H9 (cell line): Measurements from ENCODE around the gene ADAMTS6. TPM values are rescaled to one million over a fixed set of nuclear protein-coding genes. Genes with fewer than 3 reads are reported as not detected.

ENCODE experiments used
- DNase-seq: peaks from one replicate; pipeline ENCODE4 v3.0.0-alpha.2; 2017
- H2AFZ ChIP-seq: one replicate; pipeline ENCODE4 v1.6.1; 2013; ENCODE audit warnings: mild to moderate bottlenecking, low read length, control low read depth, moderate library complexity
- H2AK5ac ChIP-seq: 2 replicates; pipeline ENCODE4 v1.6.1; 2013; ENCODE audit warnings: low read length, control low read depth, mixed read lengths; ENCODE audit not compliant: insufficient read length
- H2BK120ac ChIP-seq: one replicate; pipeline ENCODE4 v1.6.1; 2013; ENCODE audit warnings: low read depth, mild to moderate bottlenecking, low read length, control low read depth, inconsistent platforms; ENCODE audit not compliant: poor library complexity, severe bottlenecking
- H2BK12ac ChIP-seq: 2 replicates; pipeline ENCODE4 v1.6.1; 2013; ENCODE audit warnings: low read length, control low read depth, mixed read lengths, low read depth; ENCODE audit not compliant: insufficient read length
- H2BK15ac ChIP-seq: 2 replicates; pipeline ENCODE4 v1.6.1; 2013; ENCODE audit warnings: low read depth, low read length, control low read depth
- H2BK20ac ChIP-seq: one replicate; pipeline ENCODE4 v1.6.1; 2013; ENCODE audit warnings: low read depth, mild to moderate bottlenecking, low read length, control low read depth, inconsistent platforms; ENCODE audit not compliant: poor library complexity, severe bottlenecking
- H2BK5ac ChIP-seq: 2 replicates; pipeline ENCODE4 v1.6.1; 2013; ENCODE audit warnings: low read length, control low read depth, mixed read lengths; ENCODE audit not compliant: insufficient read length
- H3K14ac ChIP-seq: 2 replicates; pipeline ENCODE4 v1.6.1; 2013; ENCODE audit warnings: low read length, control low read depth; ENCODE audit not compliant: insufficient read depth
- H3K18ac ChIP-seq: 2 replicates; pipeline ENCODE4 v1.6.1; 2013; ENCODE audit warnings: low read depth, mild to moderate bottlenecking, mixed read lengths, low read length, control low read depth; ENCODE audit not compliant: insufficient read length
- H3K23ac ChIP-seq: 2 replicates; pipeline ENCODE4 v1.6.1; 2013; ENCODE audit warnings: low read length, control low read depth, mixed read lengths, low read depth; ENCODE audit not compliant: insufficient read length
- H3K23me2 ChIP-seq: 2 replicates; pipeline ENCODE4 v1.6.1; 2013; ENCODE audit warnings: low read depth, mild to moderate bottlenecking, mixed read lengths, low read length, control low read depth; ENCODE audit not compliant: insufficient read length, poor library complexity, severe bottlenecking
- H3K27ac ChIP-seq: 2 replicates; pipeline ENCODE4 v1.5.1; 2013; ENCODE audit warnings: low read length, control low read depth, mixed read lengths, low read depth; ENCODE audit not compliant: insufficient read length
- H3K27me3 ChIP-seq: 2 replicates; pipeline ENCODE4 v1.6.1; 2013; ENCODE audit warnings: low read length, control low read depth, inconsistent platforms; ENCODE audit not compliant: insufficient read depth
- H3K4ac ChIP-seq: 2 replicates; pipeline ENCODE4 v1.6.1; 2013; ENCODE audit warnings: low read depth, mild to moderate bottlenecking, control low read depth, inconsistent platforms, low read length, moderate library complexity
- H3K4me1 ChIP-seq: 2 replicates; pipeline ENCODE4 v1.6.1; 2013; ENCODE audit warnings: low read length, control low read depth, inconsistent platforms; ENCODE audit not compliant: insufficient read depth
- H3K4me2 ChIP-seq: 2 replicates; pipeline ENCODE4 v1.6.1; 2013; ENCODE audit warnings: low read length, control low read depth, mixed read lengths; ENCODE audit not compliant: insufficient read length, insufficient read depth
- H3K56ac ChIP-seq: 2 replicates; pipeline ENCODE4 v1.6.1; 2013; ENCODE audit warnings: low read depth, mild to moderate bottlenecking, mixed read lengths, low read length, control low read depth; ENCODE audit not compliant: insufficient read length
- H3K79me1 ChIP-seq: 2 replicates; pipeline ENCODE4 v1.6.1; 2013; ENCODE audit warnings: low read depth, mild to moderate bottlenecking, moderate library complexity, low read length, control low read depth, inconsistent platforms; ENCODE audit not compliant: insufficient read depth, poor library complexity, severe bottlenecking
- H3K79me2 ChIP-seq: 2 replicates; pipeline ENCODE4 v1.6.1; 2013; ENCODE audit warnings: low read length, control low read depth, inconsistent platforms; ENCODE audit not compliant: insufficient read depth
- H3K9ac ChIP-seq: 2 replicates; pipeline ENCODE4 v1.6.1; 2013; ENCODE audit warnings: low read length, control low read depth, mixed read lengths; ENCODE audit not compliant: insufficient read length; ENCODE audit errors: extremely low read depth
- H3K9me3 ChIP-seq: one replicate; pipeline ENCODE4 v1.6.1; 2013; ENCODE audit warnings: low read depth, low read length, inconsistent platforms; ENCODE audit not compliant: control insufficient read depth
- H3T11ph ChIP-seq: one replicate; pipeline ENCODE4 v1.6.1; 2013; ENCODE audit warnings: mild to moderate bottlenecking, low read length, control low read depth, inconsistent platforms
- H4K20me1 ChIP-seq: one replicate; pipeline ENCODE4 v1.6.1; 2013; ENCODE audit not compliant: control insufficient read depth, insufficient read length, insufficient read depth
- H4K5ac ChIP-seq: 2 replicates; pipeline ENCODE4 v1.6.1; 2013; ENCODE audit warnings: low read depth, mild to moderate bottlenecking, mixed read lengths, low read length, control low read depth; ENCODE audit not compliant: insufficient read length
- H4K8ac ChIP-seq: replicated peaks from 2 replicates; pipeline ENCODE4 v1.6.1; 2013; ENCODE audit warnings: low read length, control low read depth, mixed read lengths, low read depth; ENCODE audit not compliant: insufficient read length
- H4K91ac ChIP-seq: 2 replicates; pipeline ENCODE4 v1.6.1; 2013; ENCODE audit warnings: low read depth, mild to moderate bottlenecking, moderate library complexity, mixed read lengths, low read length, control low read depth; ENCODE audit not compliant: insufficient read length
- H3K27ac Mint-ChIP-seq, 3 experiments: 2 replicates in 2 of 3; 3 replicates in 1 of 3; pipeline ENCODE4 v1.8.0; 2020 to 2021; ENCODE audit warnings: mixed read lengths in 3 of 3, mild to moderate bottlenecking in 1 of 3, moderate library complexity in 1 of 3
- H3K27me3 Mint-ChIP-seq: 2 replicates; pipeline ENCODE4 v1.8.0; 2021; ENCODE audit warnings: low read depth, mild to moderate bottlenecking, moderate library complexity, mixed read lengths
- H3K36me3 Mint-ChIP-seq, 3 experiments: 2 replicates in 2 of 3; 3 replicates in 1 of 3; pipeline ENCODE4 v1.8.0; 2020 to 2021; ENCODE audit warnings: low read depth in 3 of 3, mixed read lengths in 3 of 3; ENCODE audit not compliant: insufficient read depth in 1 of 3
- H3K4me1 Mint-ChIP-seq, 2 experiments: 2 replicates each; pipeline ENCODE4 v1.8.0; 2020; ENCODE audit warnings: mixed read lengths in 2 of 2
- H3K4me3 Mint-ChIP-seq, 2 experiments: 2 replicates in 1 of 2; 3 replicates in 1 of 2; pipeline ENCODE4 v1.8.0; 2020 to 2021; ENCODE audit warnings: mild to moderate bottlenecking in 2 of 2, mixed read lengths in 2 of 2, moderate library complexity in 1 of 2
- H3K9me3 Mint-ChIP-seq, 2 experiments: 2 replicates in 1 of 2; 3 replicates in 1 of 2; pipeline ENCODE4 v1.8.0; 2020; ENCODE audit warnings: mild to moderate bottlenecking in 2 of 2, mixed read lengths in 2 of 2, moderate library complexity in 1 of 2
- WGBS: extraction: QIAGEN DNeasy Blood & Tissue Kit; methylation state at CpG from one replicate; pipeline ENCODE4 v1.1.7; 2013; ENCODE audit warnings: missing lambda C conversion rate, low lambda C conversion rate, mixed read lengths; ENCODE audit not compliant: insufficient read length; ENCODE audit errors: extremely low coverage; 5-methylcytosine and 5-hydroxymethylcytosine counted together
- total RNA-seq: library from RNA; stranded (reverse); gene quantifications from 2 replicates; pipeline ENCODE4 v1.2.1, GENCODE V29; 2021
- TF ChIP-seq, protein P1 (sequence below): fragments of 200-600 bp; sonication (generic); conservative IDR thresholded peaks from 3 replicates; pipeline ENCODE4 v1.8.0; 2021; ENCODE audit warnings: antibody characterized with exemption, mild to moderate bottlenecking

The ADAMTS6 gene
- total RNA-seq, 1 experiment from 2014 or later, result 0.33 TPM

GRCh38 chr5:65359981-65360380 lies 121.7 kb downstream of the ADAMTS6 start:
- H2BK5ac ChIP-seq, result no peak overlapping the region
- TF ChIP-seq, protein P1, sequence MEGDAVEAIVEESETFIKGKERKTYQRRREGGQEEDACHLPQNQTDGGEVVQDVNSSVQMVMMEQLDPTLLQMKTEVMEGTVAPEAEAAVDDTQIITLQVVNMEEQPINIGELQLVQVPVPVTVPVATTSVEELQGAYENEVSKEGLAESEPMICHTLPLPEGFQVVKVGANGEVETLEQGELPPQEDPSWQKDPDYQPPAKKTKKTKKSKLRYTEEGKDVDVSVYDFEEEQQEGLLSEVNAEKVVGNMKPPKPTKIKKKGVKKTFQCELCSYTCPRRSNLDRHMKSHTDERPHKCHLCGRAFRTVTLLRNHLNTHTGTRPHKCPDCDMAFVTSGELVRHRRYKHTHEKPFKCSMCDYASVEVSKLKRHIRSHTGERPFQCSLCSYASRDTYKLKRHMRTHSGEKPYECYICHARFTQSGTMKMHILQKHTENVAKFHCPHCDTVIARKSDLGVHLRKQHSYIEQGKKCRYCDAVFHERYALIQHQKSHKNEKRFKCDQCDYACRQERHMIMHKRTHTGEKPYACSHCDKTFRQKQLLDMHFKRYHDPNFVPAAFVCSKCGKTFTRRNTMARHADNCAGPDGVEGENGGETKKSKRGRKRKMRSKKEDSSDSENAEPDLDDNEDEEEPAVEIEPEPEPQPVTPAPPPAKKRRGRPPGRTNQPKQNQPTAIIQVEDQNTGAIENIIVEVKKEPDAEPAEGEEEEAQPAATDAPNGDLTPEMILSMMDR, result no peak
- H4K5ac ChIP-seq, result no peak overlapping the region
- H3K4me1 ChIP-seq, result peaks cover 3% of the 10 kb centered on the region; the same call in 1 of the 2 replicates
- H3K27ac Mint-ChIP-seq, result 0 out of 7 replicates have a peak overlapping the region, but pooled peaks of 1 of the 3 experiments have one; percentile 23
- no peak overlapping the region for H3K4me3 Mint-ChIP-seq
- H4K20me1 ChIP-seq, result no peaks in the 10 kb centered on the region
- H4K91ac ChIP-seq, result no peak overlapping the region
- no peaks in the 10 kb centered on the region for H3K23me2 ChIP-seq
- H3K79me1 ChIP-seq, result no peaks in the 10 kb centered on the region
- H3K56ac ChIP-seq, result no peak overlapping the region
- no peak overlapping the region for H2BK20ac ChIP-seq
- H3K9me3 Mint-ChIP-seq, result no peaks in the 10 kb centered on the region
- H3K23ac ChIP-seq, result no peak overlapping the region
- H3K18ac ChIP-seq, result no peak overlapping the region
- peaks cover 13 to 15% of the 10 kb centered on the region in 2 experiments for H3K4me1 Mint-ChIP-seq
- no peak for DNase-seq
- H3K79me2 ChIP-seq, result no peaks in the 10 kb centered on the region
- no peaks in the 10 kb centered on the region for H3K9me3 ChIP-seq
- no peak overlapping the region for H4K8ac ChIP-seq
- no peak overlapping the region for H2AK5ac ChIP-seq
- H3K9ac ChIP-seq, result no peak overlapping the region
- no peak overlapping the region for H3K27ac ChIP-seq
- H2BK120ac ChIP-seq, result no peak overlapping the region
- H3K14ac ChIP-seq, result no peak overlapping the region
- WGBS, result no CpG with 5 or more reads among the region's 5 CpGs
- no peaks in the 10 kb centered on the region for H3K36me3 Mint-ChIP-seq
- no peak overlapping the region for H2AFZ ChIP-seq
- no peaks in the 10 kb centered on the region for H3K27me3 ChIP-seq
- H3K4me2 ChIP-seq, result no peak overlapping the region
- no peak overlapping the region for H2BK15ac ChIP-seq
- H2BK12ac ChIP-seq, result no peak overlapping the region
- H3K4ac ChIP-seq, result no peak overlapping the region
- no peaks in the 10 kb centered on the region for H3K27me3 Mint-ChIP-seq
- H3T11ph ChIP-seq, result no peak overlapping the region
